GM21381 (cell line): ENCODE results near the gene PFN1.

ENCODE experiments used
- ATAC-seq: cut with Tn5 transposase; IDR thresholded peaks from one replicate; pipeline ENCODE4 v1.9.1; 2021; ENCODE audit warnings: mild to moderate bottlenecking, moderate library complexity; ENCODE audit not compliant: unreplicated experiment

The PFN1 gene

DNA sequence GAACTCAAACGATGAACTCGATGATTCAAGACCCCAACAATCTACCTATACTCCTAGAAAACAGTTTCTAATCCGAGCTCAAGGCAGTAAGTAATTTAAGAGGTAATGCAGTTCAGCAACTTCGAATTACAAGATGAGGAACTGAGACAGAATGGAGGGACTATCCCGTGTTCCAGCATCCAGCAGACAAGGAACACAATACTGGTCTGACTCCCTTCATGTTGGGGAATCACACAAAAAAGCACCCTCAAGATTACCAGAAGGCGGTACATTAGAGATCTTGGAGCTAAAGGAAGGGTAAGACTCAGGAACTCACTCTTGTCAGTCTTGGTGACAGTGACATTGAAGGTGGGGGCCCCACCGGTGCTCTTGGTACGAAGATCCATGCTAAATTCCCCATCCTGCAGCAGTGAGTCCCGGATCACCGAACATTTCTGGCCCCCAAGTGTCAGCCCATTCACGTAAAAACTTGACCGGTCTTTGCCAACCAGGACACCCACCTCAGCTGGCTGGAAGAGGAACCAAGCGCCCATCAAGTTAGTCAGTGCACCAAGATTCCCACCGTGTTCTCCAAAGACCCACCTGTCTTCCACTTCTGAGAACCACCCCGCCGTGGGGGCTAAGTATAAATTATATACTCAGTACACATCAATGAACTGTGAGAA lies 1.9 kb downstream of the PFN1 start:
- ATAC-seq = no peak

DNA sequence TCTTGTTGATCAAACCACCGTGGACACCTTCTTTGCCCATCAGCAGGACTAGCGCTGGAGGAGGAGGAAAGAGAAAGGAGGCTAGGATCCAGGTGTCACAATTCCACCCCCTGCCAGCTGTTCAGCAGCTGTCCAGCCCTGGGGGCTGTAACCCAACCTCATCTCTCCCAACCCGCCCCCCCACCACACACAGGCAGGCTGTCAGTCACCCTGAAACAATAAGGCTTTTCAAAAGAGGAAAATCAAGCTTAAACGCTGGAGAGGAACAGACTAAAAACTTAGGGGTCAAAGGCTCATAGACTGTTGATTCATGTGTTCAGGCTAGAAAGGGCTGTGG lies 2.4 kb downstream of the PFN1 start:
- no peak for ATAC-seq

DNA sequence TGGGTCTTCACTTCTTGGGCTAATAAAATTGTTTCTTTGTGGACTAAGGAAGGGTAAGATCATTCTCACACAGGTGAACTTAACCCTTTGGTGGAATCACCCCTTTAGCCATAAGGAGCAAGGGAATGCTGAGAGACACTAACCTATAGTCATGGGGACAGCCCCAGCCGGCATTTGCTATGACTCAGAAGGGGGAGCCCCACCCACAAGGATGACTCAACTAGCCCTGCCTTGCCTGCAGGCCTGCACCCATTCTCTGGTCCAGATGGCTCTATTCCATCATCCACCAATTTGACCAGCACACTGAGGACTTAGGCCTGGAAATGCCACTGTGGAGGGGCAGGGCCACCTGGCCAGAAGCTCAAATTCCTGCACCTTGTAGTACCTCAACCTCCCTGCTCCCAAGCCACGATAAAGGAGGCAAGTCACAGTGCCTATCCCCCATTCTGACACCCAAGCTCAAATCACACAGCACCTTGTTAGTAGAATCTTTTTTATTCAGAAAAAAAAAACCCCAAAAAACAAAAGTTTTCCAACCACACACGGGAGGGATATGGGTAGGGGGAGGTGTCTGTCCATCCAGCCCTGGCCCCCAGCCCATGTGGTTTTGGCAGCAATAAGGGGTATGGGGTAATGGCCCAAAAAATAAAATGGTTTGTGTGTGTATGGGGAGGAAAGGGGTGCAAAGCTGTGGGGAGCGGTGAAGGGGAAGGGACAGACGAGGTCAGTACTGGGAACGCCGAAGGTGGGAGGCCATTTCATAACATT lies 3.0 kb downstream of the PFN1 start:
- ATAC-seq = no peak

DNA sequence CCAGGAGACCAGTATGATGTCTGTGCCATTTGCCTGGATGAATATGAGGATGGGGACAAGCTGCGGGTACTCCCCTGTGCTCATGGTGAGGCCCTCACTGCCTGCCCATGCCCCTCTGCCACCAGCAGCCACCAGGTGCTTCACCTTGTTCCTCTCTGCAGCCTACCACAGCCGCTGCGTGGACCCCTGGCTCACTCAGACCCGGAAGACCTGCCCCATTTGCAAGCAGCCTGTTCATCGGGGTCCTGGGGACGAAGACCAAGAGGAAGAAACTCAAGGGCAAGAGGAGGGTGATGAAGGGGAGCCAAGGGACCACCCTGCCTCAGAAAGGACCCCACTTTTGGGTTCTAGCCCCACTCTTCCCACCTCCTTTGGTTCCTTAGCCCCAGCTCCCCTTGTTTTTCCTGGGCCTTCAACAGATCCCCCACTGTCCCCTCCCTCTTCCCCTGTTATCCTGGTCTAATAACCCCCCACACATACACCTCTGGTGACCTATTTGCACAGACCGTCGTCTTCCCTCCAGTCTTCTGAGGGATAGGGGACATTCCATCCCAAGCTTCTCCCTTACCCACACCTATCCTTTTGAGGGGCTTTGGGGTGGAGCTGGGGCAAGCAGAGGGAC lies 3.7 kb downstream of the PFN1 start:
- ATAC-seq = no peak

DNA sequence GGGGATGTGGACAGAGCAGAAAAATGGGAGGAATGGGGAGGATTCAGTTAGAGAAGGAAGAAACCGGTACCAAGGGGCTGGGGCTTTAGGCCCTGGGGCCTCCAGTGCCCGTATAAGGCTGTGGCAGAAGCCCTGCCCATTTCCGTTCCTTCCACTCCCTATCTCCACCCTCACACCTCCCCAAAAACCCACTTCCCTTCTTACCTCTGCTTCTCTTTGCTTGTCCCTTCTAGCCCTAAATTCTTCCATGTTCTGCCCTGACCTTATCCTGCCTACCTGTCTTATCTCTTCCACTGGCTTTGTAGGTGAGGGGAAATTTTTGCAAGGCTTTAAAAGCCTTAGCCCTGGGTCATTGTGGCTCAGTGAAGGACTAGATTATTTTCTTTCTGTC lies 4.2 kb downstream of the PFN1 start:
- ATAC-seq = no peak

DNA sequence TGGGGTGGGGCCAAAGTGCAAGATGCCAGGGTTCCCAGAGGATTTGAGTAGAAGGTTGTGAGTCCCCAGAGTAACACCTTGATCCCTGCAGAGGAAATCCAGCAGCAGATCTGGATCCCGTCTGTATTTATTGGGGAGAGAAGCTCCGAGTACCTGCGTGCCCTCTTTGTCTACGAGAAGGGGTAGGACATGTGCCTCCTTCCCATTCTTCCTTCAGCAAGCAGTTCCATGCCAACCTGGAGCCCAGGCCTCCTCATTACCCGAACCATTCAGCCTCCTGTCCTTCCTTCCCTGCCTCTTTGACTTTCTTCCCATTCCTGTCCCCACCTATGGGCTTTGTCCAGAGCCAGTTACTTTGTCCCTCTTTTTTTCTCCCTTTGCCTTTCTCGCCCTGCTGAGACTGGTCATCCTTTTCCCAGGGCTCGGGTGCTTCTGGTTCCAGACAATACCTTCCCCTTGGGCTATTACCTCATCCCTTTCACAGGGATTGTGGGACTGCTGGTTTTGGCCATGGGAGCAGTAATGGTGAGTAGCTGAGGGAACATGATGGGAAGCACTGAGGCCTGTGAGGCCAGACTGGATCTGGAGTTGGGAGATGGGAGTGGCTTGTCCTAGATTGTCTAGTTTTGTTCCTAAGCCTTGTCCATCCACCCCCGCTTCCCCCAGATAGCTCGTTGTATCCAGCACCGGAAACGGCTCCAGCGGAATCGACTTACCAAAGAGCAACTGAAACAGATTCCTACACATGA lies 5.4 kb downstream of the PFN1 start:
- no peak for ATAC-seq

DNA sequence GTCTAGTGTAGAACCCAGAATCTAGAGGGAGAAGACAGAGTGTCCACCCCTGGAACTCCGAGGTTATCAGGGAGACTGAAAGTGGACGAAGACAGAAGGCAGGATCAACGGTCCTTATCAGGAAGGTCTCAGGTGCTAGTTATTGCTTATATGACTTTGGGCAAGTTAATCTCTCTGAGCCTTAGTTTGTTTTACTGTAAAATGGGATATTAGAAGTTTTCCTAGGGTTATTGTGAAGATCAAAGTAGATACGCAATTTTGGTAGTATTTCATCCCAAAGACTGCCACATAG lies 7.1 kb downstream of the PFN1 start:
- no peak for ATAC-seq

DNA sequence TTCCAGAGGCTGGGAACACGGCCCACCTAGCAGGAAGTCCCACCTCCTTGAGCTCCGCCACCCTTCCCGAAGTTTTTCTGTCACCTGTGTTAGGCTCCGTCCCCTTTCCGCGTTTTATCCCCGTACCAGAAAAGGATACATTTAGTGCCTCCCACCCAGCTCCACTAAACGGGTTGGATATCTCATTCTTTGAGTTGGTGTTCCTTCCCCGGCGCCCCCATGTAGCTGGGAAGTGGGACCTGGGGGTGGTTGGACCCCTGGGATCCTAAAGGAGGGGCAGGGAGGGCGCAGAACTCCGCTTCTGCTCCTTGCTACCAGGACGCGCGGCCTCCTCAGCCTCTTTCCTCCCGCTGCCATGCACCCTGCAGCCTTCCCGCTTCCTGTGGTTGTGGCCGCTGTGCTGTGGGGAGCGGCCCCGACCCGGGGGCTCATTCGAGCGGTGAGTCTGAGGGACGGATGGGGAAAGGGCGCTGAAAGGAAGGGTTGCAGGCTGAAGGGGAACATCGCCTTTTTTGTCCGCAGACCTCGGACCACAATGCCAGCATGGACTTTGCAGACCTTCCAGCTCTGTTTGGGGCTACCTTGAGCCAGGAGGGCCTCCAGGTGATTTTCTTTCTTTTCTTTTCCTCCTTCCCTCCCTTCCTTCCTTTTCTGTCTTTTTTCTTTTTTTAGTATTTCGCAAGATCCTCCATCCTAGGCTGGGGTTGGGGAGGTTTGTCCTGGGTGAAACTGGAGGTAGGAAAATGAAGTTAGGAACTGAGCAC lies 7.6 kb downstream of the PFN1 start:
- no peak for ATAC-seq

DNA sequence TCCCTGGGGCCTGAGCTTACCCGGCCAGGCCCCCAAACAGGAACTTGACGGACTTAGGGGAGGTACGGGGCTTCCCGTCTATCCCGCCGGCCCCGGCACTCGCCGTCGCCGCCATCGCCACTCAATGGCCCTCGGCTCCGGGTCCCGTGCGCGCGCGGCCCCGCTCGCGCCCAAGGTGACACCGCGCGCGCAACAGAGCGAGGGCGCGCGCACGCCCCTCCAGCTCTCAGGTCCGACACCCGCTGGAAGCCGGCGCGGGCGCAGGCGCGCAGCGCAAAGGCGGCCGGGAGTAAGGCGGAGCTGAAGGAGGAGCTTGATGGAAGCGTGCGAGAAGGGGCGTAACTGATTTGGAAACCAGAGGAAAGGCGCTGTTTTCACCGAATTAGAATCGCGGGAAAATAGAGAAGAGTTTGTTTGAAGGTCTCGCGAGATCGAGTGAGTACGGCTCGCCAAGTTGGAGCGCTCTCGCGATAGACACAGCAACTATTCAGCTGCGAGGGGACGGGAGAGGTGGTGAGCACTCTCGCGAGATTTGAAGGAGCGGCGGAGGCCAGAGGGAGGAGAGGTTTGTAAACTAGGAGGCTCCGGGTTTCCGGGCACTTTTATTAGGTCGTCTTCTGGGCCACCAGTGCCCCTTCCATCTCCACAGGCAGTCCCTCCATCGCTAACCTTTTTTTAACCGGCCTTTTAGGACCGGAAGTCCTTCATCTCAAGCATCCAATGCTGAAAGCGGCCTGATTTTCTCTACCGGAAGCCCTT lies 8.4 kb downstream of the PFN1 start, which contains the start of the genes RNF167 and SLC25A11:
Gene RNF167 (plus strand): TSS at position 473 of the 759 bp plus-strand sequence. CDS start 642 bp downstream, outside the sequence.
Gene SLC25A11 (minus strand): TSS at position 251 of the 759 bp plus-strand sequence. CDS start 136 bp downstream, at position 115.
- ATAC-seq = peak; percentile 71

DNA sequence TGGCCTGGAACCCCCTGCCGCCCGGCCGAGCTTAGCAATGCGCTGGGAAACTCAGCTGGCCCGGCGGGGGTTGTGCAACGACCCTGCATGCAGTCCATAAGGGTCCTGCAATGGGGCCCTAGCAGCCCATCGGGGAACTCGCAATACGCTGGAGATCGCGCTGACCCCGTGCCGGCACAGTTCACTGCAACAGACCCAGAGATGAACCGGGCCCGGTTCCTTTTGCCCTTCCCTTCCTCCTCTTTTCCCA lies 8.9 kb downstream of the PFN1 start:
- ATAC-seq = peak; percentile 8

DNA sequence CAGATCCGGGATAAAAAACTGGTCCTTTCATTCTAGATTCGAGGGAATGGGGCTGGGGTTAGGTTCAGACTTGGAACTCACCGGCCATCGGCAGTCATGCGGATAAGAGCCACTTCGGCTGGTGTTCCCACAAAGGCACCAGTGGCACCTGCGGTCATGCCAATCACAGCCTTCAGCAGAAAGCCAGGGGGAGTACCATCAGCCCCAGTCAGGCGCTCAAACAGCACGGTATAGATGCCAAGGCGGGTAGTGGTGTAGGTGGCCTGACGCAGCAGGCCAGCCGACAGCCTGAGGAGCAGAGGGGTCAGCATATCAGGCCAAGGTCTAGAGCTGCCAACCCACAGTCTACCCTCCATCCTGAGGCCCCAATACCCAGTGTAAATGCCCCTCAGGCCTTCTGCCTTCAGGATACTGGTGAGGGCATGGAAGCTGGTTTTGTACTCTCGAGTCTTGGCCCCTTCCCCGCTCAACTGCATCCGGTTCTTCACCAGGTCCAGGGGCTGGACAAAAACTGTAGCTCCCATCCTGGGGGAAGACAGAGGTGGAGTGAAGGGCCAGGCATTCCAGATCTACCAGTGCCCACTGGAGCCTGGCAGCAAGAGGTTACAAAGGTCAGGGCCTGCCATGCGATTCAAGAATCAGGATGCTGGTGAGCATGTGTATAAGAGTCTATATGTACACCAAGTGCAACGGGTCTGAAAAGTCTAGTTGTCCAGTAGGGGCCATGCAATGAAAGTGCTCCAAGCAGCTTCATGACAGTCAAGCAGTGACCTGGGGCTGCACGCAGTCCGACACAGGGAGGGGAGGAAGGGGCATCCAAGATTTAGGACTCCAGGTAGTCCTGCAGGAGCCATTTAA lies 9.4 kb downstream of the PFN1 start:
- no peak for ATAC-seq

DNA sequence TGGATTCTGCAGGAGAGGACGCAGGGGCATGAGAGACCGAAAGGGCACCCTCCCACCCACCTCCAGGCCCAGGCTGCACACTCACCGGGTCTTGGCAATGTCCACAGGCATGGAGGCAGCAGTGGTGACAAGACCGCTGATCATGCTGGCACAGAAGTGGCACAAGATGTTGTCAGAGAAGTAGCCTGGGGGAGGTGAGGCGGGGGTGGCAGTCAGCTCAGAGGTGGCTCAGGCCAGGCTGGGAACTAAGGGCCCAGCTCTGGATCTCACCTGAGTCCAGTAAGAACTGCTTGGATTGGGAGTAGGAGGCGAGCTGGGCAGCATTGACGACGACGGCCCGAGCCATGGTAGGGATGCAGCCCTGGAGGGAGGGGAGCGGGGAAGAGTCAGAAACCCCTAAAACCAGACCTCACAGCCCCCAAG lies 10.2 kb downstream of the PFN1 start:
- no peak for ATAC-seq

DNA sequence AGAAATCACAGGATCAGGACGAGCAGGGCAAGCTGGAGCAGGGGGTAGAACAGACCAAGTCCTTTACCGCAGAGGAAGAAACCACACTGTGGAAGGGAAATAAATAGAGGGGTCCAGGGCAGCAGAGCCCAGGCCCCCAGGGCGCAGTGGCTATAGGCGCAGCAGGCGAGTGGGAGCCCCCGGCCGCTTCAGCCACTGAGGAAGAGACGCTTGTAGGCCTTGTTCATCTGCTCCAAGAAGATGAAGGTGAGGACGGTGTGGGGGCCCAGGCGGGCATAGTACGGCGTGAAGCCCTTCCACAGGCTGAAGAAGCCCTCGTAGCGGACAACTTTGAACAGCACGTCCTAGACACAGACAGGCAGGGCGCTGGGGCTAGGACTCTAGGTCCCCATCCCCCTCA lies 10.8 kb downstream of the PFN1 start:
- no peak for ATAC-seq

DNA sequence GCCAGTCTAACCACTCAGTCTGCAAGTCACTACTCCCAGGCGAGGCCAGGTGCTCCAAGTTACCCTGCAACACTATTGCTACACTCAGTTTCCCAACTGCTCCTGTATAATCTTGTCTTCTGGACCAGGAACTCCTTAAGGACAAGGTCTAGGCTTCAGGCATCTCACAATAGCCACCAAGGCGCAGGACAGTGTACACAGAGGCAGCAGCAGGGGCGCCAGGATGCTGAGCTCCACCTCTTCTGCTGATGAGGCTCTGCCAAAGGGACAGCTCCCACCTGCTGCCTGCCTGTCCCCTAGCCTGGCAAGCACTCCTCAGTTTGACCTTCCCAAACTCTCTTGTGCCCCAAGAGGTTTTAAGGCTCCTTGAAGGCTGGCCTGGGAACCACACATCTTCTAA lies 11.9 kb downstream of the PFN1 start:
- no peak for ATAC-seq

DNA sequence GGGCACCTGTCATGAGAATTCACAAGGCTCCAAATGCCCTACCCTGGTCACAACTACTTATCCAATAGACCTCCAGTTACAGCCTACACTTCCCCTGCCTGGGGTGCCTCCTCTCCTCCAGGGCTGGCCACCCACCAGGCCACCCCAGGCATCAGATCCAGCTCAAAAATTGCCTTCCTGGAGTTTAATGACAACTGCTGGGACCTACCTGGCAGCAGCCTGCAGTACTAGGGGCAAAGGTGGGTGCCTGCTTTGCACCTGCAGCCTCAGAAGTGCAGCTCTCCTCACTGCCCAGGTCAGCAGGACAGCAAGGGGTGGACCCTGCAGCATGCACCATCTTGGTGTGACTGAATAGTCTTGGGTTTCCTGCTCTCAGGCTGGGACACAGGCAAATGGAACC lies 12.7 kb downstream of the PFN1 start:
- ATAC-seq = no peak

DNA sequence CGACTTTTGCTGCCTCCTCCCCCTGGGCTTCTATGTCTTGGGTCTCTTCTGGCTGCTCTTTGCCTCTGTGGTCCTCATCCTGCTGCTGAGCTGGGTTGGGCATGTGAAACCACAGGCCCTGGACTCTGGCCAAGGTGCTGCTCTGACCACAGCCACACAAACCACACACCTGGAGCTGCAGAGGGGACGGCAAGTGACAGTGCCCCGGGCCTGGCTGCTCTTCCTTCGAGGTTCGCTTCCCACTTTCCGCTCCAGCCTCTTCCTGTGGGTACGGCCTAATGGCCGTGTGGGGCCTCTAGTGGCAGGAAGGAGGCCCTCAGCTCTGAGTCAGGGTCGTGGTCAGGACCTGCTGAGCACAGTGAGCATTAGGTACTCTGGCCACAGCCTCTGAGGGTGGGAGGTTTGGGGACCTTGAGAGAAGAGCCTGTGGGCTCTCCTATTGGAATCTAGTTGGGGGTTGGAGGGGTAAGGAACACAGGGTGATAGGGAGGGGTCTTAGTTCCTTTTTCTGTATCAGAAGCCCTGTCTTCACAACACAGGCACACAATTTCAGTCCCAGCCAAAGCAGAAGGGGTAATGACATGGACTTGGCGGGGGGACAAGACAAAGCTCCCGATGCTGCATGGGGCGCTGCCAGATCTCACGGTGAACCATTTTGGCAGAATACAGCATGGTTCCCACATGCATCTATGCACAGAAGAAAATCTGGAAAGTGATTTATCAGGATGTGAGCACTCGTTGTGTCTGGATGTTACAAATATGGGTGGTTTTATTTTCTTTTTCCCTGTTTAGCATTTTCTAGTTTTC lies 14.0 kb downstream of the PFN1 start:
- ATAC-seq = peak; percentile 54

DNA sequence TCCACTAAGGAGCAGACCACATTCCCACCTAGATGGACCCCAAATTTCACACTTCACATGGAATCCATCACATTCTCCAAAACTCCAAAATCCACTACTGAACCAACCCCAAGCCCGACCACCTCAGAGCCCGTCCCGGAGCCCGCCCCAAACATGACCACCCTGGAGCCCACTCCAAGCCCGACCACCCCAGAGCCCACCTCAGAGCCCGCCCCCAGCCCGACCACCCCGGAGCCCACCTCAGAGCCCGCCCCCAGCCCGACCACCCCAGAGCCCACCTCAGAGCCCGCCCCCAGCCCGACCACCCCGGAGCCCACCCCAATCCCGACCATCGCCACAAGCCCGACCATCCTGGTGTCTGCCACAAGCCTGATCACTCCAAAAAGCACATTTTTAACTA lies 14.7 kb downstream of the PFN1 start:
- no peak for ATAC-seq

DNA sequence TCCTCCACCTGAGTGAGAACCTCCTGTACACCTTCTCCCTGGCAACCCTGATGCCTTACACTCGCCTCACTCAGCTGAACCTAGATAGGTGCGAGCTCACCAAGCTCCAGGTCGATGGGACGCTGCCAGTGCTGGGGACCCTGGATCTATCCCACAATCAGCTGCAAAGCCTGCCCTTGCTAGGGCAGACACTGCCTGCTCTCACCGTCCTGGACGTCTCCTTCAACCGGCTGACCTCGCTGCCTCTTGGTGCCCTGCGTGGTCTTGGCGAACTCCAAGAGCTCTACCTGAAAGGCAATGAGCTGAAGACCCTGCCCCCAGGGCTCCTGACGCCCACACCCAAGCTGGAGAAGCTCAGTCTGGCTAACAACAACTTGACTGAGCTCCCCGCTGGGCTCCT lies 15.6 kb downstream of the PFN1 start:
- ATAC-seq = no peak

DNA sequence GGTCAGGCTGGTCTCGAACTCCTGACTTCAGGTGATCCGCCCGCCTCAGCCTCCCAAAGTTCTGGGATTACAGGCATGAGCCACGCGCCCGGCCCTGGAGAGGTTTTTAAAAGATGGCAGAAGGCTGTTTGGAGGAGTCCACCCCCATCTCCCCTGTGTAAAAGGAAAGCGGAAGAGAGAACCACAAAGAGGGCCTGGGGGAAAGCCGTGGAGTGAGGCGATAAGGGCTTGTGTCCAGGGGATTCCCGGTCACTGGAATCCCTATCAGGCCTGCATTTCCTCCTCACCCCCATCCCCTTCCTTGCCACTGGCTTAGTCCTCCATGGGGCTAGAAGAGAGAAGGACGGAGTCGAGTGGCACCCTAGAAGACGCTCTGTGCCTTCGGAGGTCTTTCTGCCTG lies 16.4 kb downstream of the PFN1 start, which contains the start of gene GP1BA:
Gene GP1BA (plus strand): TSS at position 315 of the 400 bp plus-strand sequence. CDS start 328 bp downstream, outside the sequence.
- no peak for ATAC-seq
